Astrocyte (in vitro differentiated cells and primary cell): ENCODE results near the gene CIC.

ENCODE experiments used
- CTCF ChIP-seq: IDR thresholded peaks from 2 replicates; pipeline ENCODE4 v1.5.1; 2011; ENCODE audit warnings: low read depth, mild to moderate bottlenecking, inconsistent platforms, low read length, moderate library complexity; ENCODE audit not compliant: insufficient read depth
- EZH2 ChIP-seq: IDR thresholded peaks from 2 replicates; pipeline ENCODE4 v1.6.1; 2012; ENCODE audit warnings: mild to moderate bottlenecking, low read length, inconsistent platforms; ENCODE audit not compliant: insufficient read depth

- no peak for TF ChIP-seq CTCF
- TF ChIP-seq EZH2, result no peak
Observed at GRCh38 chr19:42278452-42279154, 9.6 kb downstream of the CIC start.
